ENCODE data around the gene CFAP97. TPM values are rescaled to one million over a fixed set of nuclear protein-coding genes. Genes with fewer than 3 reads are reported as not detected.
A peak's percentile ranks its signal among the peaks of the same experiment; 100 is the strongest.

The CFAP97 gene
- total and polyA plus RNA-seq, 9 of the 15 experiments (the other 6 are each of a cell fraction or from before 2014, with no cell fraction given): 17.3 to 57.8 (median 44.4) TPM

DNA sequence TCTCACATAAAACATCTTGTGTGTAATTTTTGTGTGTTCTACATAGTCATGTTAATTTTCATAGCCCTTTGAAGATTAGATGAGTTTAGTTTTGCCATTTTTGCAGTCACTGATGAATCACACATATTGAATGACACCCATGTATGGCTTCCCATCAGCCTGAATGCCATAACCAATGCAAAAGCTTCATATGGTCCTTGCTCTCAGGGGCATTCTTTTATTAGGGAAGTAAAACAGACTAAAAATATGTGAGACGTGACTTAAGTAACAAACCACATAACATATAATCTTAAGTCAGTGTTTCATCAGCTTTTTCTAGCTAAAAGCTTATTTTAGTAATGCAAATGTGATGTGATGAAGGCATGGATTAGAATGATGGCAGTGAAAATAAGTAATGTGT lies 52.5 kb downstream of the CFAP97 start (continued):
- no peak for TF ChIP-seq SP1 (CRISPR knock-in tag; IDR thresholded peaks at IDR 0.05)
- TF ChIP-seq, protein P1, sequence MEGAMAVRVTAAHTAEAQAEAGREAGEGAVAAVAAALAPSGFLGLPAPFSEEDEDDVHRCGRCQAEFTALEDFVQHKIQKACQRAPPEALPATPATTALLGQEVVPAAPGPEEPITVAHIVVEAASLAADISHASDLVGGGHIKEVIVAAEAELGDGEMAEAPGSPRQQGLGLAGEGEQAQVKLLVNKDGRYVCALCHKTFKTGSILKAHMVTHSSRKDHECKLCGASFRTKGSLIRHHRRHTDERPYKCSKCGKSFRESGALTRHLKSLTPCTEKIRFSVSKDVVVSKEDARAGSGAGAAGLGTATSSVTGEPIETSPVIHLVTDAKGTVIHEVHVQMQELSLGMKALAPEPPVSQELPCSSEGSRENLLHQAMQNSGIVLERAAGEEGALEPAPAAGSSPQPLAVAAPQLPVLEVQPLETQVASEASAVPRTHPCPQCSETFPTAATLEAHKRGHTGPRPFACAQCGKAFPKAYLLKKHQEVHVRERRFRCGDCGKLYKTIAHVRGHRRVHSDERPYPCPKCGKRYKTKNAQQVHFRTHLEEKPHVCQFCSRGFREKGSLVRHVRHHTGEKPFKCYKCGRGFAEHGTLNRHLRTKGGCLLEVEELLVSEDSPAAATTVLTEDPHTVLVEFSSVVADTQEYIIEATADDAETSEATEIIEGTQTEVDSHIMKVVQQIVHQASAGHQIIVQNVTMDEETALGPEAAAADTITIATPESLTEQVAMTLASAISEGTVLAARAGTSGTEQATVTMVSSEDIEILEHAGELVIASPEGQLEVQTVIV (CRISPR knock-in tag; IDR thresholded peaks at IDR 0.05; ENCODE audit: borderline replicate concordance): no peak
- TF ChIP-seq DLX4 (CRISPR knock-in tag; IDR thresholded peaks at IDR 0.05): no peak
- no peak for TF ChIP-seq HNRNPH1 (optimal IDR thresholded peaks at IDR 0.05; ENCODE audit: low read depth, low read length)
- TF ChIP-seq CBX1 (IDR thresholded peaks at IDR 0.05; ENCODE audit: low read depth): no peak
- TF ChIP-seq MTF1 (CRISPR knock-in tag; IDR thresholded peaks at IDR 0.05; ENCODE audit: borderline replicate concordance): no peak
- no peak for TF ChIP-seq STAT5B (CRISPR knock-in tag; IDR thresholded peaks at IDR 0.05)

DNA sequence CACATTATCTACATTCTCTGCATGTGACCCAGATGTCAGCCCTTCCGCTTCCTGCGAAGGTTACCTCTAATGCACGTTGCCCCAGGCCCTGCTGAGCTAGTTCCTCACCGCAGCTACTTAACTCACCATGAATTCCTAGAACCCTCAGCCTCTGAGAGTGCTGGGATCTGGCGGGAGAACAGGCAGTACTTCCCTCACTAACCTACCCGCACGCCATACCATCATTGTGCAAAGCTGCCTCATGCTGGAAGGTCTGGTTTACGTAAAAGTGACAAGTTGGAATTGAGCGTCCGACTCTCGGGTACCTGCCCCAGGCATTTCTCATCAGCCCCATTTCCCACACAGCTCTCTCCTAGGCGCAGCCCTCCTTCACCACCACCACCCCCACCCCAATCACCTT lies 54.4 kb downstream of the CFAP97 start:
- Histone ChIP-seq H3K4me2 (ENCODE audit: insufficient read depth, low read length) (no peak overlapping the region), H3K9me3 (replicated peaks; ENCODE audit: control insufficient read depth, insufficient read depth, low read depth, low read length) (no peaks in the 10 kb centered on the region), H4K20me1 (replicated peaks; ENCODE audit: control insufficient read depth, insufficient read depth, low read length) (no peaks in the 10 kb centered on the region), H3K36me3 (ENCODE audit: control insufficient read depth, insufficient read depth, low read length) (peaks cover 53% of the 10 kb centered on the region; the same call in 2 of the 3 replicates), H3K9me1 (ENCODE audit: control insufficient read depth, insufficient read depth, low read length) (peaks cover 4% of the 10 kb centered on the region), H3K79me2 (ENCODE audit: control insufficient read depth, insufficient read depth, low read length) (0 out of 3 replicates have a peak, but pooled peaks cover 4% of the 10 kb centered on the region), H3K27ac (ENCODE audit: extremely low read depth, low read depth, low read length) (no peak overlapping the region), H3K4me1 (replicated peaks in 1 of 2; ENCODE audit: control insufficient read depth in 2 of 2, insufficient read depth in 2 of 2, low read length in 2 of 2) (peaks cover 0 to 3% of the 10 kb centered on the region in 2 experiments; a peak in 2 of 5 replicates), H3K27me3 (ENCODE audit: control insufficient read depth in 2 of 2, insufficient read depth in 2 of 2, low read length in 2 of 2) (no peaks in the 10 kb centered on the region), H3K4me3 (no peak overlapping the region), H3K9ac (ENCODE audit: insufficient read depth in 1 of 2, low read depth in 2 of 2, low read length in 2 of 2) (no peak overlapping the region), H2AFZ (ENCODE audit: low read depth, low read length) (no peak overlapping the region)
- intact Hi-C loops (cut with micrococcal nuclease) (no loop called here), in situ Hi-C loops (cut with MboI) (no loop called here)
- DNase-seq (ENCODE audit: extremely low read depth in 1 of 4, low spot score in 3 of 4) (no peak), ATAC-seq (peak; percentile 12; the same call in 2 of the 3 replicates), FAIRE-seq (no peak)
- 78% methylated on average over 12 of the region's 12 CpGs for WGBS (ENCODE audit: insufficient coverage, low coverage, missing lambda C conversion rate)
- BruUV-seq (replicated peaks): no TSS peak
- ChIA-PET POLR2A (no interaction called here), CTCF (ENCODE audit: low intra/inter-chr PET ratio) (no interaction called here)
- TF ChIP-seq NR3C1 (CRISPR knock-in tag; IDR thresholded peaks at IDR 0.05) (no peak), ATF6 (CRISPR knock-in tag; IDR thresholded peaks at IDR 0.05) (no peak), U2AF1 (optimal IDR thresholded peaks at IDR 0.05; ENCODE audit: low read depth, low read length) (no peak), HLTF (IDR thresholded peaks at IDR 0.05) (no peak), ETS1 (conservative IDR thresholded peaks at IDR 0.05; ENCODE audit: control insufficient read depth, low read depth, low read length) (no peak), PTBP1 (IDR thresholded peaks at IDR 0.05; ENCODE audit: low read depth, low read length) (no peak), OTX1 (CRISPR knock-in tag; IDR thresholded peaks at IDR 0.05) (no peak), KLF13 (tag; IDR thresholded peaks at IDR 0.05; ENCODE audit: borderline replicate concordance, low read depth) (no peak), FOXA3 (CRISPR knock-in tag; conservative IDR thresholded peaks at IDR 0.05 in 1 of 2, IDR thresholded peaks at IDR 0.05 in 1 of 2) (no peak)
